GM18502 (cell line): ENCODE results near the gene SYK.
"Not testable (repeated sequence)": the region's sequence is repeated elsewhere in the genome, so short reads cannot be mapped to it uniquely, and the experiment has no call there.

Source experiments
- ATAC-seq: cut with Tn5 transposase; IDR thresholded peaks from one replicate; pipeline ENCODE4 v1.9.1; 2021; ENCODE audit warnings: mild to moderate bottlenecking; ENCODE audit not compliant: unreplicated experiment, poor library complexity

The SYK gene

GRCh38 chr9:90820406-90820805 lies 18.8 kb downstream of the SYK start:
- not testable (repeated sequence) for ATAC-seq

- ATAC-seq, result not testable (repeated sequence)
Measured at GRCh38 chr9:90821236-90821635, 19.6 kb downstream of the SYK start.

GRCh38 chr9:90821697-90822096 lies 20.1 kb downstream of the SYK start:
- no peak for ATAC-seq

GRCh38 chr9:90822866-90823265 lies 21.2 kb downstream of the SYK start:
- ATAC-seq, result no peak

DNA sequence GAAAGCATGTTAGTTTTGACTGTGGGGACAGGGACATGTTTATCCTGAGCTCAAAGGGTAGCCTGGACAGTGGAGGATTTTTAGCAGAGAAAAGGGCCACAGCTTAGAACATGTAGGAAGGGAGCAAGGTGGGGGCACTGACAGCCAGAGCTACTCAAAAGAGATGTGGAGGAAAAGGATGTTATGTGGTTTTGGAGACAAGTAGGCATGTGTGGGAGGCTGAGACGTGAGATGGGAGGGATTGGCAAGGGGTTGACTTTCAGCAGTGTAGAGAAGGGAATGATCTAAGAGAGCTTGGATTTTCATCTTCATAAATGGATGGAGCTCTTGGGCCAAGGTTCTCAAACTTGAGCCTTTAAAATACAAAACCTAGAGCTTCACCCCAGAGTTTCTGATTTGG lies 24.0 kb downstream of the SYK start:
- no peak for ATAC-seq

DNA sequence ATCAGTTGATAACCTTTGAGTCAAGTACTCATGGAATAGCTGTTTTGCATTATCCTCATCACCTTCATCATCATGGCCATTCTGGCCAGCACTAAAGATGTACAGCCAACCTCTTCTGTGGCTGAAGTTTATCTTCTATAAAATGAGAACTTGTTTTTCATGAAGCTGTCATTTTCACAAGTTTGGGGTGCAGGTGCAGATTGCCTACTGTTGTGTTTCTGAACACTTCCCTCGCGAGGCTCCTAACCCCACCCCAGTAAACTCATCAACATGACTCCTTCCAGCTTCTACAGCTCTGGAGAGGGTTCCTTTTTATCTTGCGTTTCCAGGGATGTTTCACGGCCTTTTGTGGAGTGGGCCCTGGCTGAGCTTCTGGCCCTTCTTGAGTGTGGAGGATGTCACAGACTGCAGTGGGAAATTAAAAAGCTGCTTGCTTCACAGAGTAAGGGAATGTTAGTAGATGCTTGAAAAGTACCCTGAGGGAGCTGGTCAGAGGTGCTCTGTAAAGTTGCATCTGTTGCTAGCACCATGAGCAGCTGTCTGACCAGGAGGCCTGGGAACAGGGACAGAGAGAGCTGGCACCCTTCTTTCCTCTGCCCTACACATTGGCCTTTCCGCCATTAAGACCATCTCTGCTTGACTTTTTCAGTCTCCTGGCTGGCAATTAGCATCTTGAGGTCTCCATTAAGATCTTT lies 24.9 kb downstream of the SYK start:
- no peak for ATAC-seq

- peak; percentile 58 for ATAC-seq
Measured at GRCh38 chr9:90827181-90827871, 25.7 kb downstream of the SYK start.

DNA sequence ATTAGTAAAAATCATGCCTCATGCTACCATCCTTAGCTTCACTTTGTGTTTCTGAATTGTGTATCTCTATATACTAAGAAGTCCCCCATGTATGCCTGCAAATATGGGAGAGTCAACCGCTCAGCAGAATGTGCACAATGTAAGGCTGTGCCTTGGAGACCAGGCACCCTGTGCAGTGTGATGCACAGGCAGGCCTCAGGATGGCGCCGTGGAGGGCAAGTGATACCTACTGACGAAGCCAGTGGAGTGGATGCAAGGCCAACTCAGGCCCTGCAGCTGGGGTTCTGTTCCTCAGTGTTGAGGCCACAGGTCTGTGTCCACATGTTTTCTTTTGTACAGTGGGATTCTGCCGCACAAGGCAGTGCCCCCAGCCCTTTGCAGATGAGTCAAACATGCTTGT lies 28.4 kb downstream of the SYK start:
- no peak for ATAC-seq

DNA sequence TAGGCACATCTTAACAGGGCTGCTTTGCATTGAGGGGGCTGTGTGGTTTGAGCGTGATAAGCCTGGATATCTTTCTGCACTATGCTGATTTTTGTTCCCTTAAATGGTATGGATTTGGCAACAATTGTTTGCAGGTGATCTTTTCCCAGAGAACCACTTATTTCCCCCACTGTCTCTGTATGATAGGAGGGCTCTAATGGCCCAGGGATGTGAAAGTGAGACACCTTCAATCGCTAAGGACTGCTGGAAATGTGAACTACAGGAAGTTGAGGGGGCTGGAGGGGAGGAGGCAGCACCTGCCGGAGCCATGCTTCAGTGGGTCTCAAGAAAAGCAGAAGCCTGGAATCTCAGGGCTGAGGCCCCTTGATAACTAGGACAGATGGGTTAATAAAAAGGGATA lies 29.4 kb downstream of the SYK start:
- ATAC-seq, result peak; percentile 45

- ATAC-seq, result no peak
Measured at GRCh38 chr9:90832261-90832660, 30.6 kb downstream of the SYK start.

- no peak for ATAC-seq
Measured at GRCh38 chr9:90834828-90835595, 33.4 kb downstream of the SYK start.

- no peak for ATAC-seq
Measured at GRCh38 chr9:90836411-90837080, 34.9 kb downstream of the SYK start.

DNA sequence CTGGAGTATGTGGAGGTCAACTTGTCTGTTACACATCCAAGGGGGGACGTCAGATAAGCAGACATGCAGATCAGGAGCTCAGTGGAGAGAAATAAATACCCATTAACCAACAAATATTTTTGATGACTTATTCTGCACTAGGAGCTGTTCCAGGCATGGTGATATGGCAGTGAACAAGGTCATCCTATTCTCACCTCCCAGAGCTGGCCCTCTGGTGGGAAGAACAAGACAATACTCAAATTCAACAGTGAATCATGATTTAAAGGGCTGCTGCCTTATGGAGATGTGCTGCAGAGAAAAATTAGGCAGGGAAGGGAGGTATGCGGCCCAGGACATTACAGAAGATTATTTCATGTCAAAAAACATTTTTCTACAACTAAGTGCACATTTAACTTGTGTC lies 36.5 kb downstream of the SYK start:
- ATAC-seq, result no peak

DNA sequence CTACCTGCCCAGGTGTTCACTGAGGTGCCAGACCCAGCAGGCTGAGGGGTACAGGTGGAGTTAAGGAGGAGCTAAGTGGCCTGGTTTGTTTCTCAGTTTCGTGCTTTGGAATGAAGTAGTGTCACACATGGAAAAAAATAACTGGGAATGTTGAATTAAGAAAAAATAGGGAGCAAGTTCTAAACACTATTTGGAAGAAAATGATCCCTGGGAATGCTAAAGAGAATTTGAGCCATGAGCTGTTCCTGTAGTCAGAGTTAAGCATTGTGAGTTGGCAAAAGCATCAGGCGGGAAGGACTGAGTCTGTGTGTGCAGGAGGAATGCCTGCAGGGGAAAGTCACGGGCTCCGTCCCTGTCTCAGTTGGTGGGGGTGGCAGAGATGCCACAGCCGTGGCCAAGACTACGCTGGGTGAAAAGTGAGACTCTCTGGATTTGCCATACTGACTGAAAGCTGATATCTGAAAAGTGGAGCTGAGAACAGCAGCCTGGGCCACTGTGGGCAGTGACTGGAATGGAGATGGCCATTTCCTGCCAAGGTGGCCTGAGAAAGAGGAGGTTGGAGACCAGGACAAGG lies 37.0 kb downstream of the SYK start:
- ATAC-seq, result no peak

- ATAC-seq, result peak; percentile 50
Measured at GRCh38 chr9:90839183-90839728, 37.6 kb downstream of the SYK start.

DNA sequence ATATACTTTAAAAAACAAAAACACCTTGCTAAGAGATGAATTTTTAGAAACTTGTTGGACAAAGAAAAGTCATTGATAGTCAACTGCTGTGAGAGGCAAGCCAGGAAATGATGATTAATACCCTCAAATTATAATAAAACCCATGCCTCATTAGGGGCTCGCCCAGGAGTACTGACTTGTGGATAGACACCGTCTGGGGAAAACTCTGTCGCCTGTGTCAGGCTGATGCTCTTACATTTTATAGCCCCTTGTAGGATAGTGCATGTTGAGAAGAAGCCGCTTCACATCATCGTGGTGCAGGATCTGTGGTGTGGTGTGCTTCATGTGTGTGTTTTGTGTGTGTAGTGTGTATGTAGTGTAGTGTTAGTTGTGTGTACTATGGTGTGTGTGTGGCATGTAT lies 39.1 kb downstream of the SYK start:
- no peak for ATAC-seq

- no peak for ATAC-seq
Measured at GRCh38 chr9:90841213-90841612, 39.6 kb downstream of the SYK start.

- no peak for ATAC-seq
Measured at GRCh38 chr9:90841615-90842014, 40.0 kb downstream of the SYK start.

GRCh38 chr9:90842176-90842777 lies 40.7 kb downstream of the SYK start:
- no peak for ATAC-seq

- no peak for ATAC-seq
Measured at GRCh38 chr9:90842996-90843395, 41.4 kb downstream of the SYK start.
